GM12891 (cell line): Measurements from ENCODE around the gene DENND5B.

Experiments
- PAX5 ChIP-seq: IDR thresholded peaks from 2 replicates; pipeline ENCODE4 v1.6.1; 2011; ENCODE audit warnings: low read length, moderate library complexity, mild to moderate bottlenecking; ENCODE audit not compliant: insufficient read depth, severe bottlenecking
- POLR2A ChIP-seq: IDR thresholded peaks from 2 replicates; pipeline ENCODE4 v1.6.1; 2011; ENCODE audit warnings: low read depth, low read length, control low read depth
- POLR2AphosphoS5 ChIP-seq: IDR thresholded peaks from 2 replicates; pipeline ENCODE4 v1.6.1; 2011; ENCODE audit warnings: low read depth, low read length, control low read depth
- SPI1 ChIP-seq: IDR thresholded peaks from 2 replicates; pipeline ENCODE4 v1.6.1; 2011; ENCODE audit warnings: low read depth, low read length, control low read depth
- TAF1 ChIP-seq: IDR thresholded peaks from 2 replicates; pipeline ENCODE4 v1.6.1; 2011; ENCODE audit warnings: low read depth, low read length, control low read depth

GRCh38 chr12:31533470-31533869 lies 57.5 kb downstream of the DENND5B start:
- TF ChIP-seq TAF1 = no peak
- no peak for TF ChIP-seq POLR2A
- no peak for TF ChIP-seq POLR2AphosphoS5
- no peak for TF ChIP-seq PAX5
- TF ChIP-seq SPI1 = no peak
